ENCODE data around the gene ETFDH.

ETFDH gene

DNA sequence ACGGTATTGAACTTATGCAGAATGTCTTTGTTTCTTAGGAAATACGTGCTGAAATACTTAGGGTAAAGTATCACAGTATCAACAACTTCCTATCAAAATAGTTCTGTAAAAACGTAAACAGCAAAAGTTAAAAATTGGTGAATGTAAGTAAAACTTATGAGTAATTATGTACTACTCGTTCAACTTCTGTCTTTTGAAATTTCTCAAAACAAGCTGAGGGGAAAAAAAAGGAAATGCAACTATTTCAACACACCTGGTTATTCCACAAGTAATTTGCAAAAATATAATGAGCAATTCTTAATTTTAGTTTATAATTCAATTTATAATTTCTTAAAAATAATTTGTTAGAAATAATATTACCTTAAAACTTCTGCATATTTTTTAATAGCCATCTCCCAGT lies 42.8 kb downstream of the ETFDH start:
- no peak overlapping the region for H2AK5ac ChIP-seq (ENCODE audit: low read length, severe bottlenecking)
- H3K4me2 ChIP-seq (ENCODE audit: low read length, poor library complexity, severe bottlenecking) = no peak overlapping the region
- no peak overlapping the region for H2AFZ ChIP-seq (ENCODE audit: low read depth, low read length)
- WGBS = no CpG with 5 or more reads among the region's 4 CpGs
- H3K79me1 ChIP-seq (replicated peaks; ENCODE audit: low read length, poor library complexity, severe bottlenecking) = peaks cover 10% of the 10 kb centered on the region
- H3K14ac ChIP-seq (ENCODE audit: low read length in 2 of 2) = no peak overlapping the region
- no peak overlapping the region for H2BK5ac ChIP-seq (ENCODE audit: low read depth, low read length, poor library complexity, severe bottlenecking)
- no peak for DNase-seq
- H3K4me1 ChIP-seq (ENCODE audit: control insufficient read depth, insufficient read depth, low read depth, low read length) = no peaks in the 10 kb centered on the region
- no peak overlapping the region for H3K27ac ChIP-seq (ENCODE audit: low read length, poor library complexity, severe bottlenecking)
- no peak overlapping the region for H3K9ac ChIP-seq (ENCODE audit: low read length)
- H3K18ac ChIP-seq (ENCODE audit: low read depth in 1 of 2, low read length in 2 of 2) = no peak overlapping the region
- no peak overlapping the region for H4K91ac ChIP-seq (ENCODE audit: low read length)
- no peak overlapping the region for H4K8ac ChIP-seq (ENCODE audit: low read length)
- no peaks in the 10 kb centered on the region for H3K9me3 ChIP-seq (ENCODE audit: control insufficient read depth, low read length)
- no peak overlapping the region for H3K23ac ChIP-seq (ENCODE audit: low read length in 2 of 2)
- H2BK120ac ChIP-seq (ENCODE audit: low read depth, low read length) = no peak overlapping the region
- H3K4ac ChIP-seq (ENCODE audit: low read depth in 1 of 2, low read length in 2 of 2) = no peak overlapping the region
- peaks cover 16 to 91% of the 10 kb centered on the region in 2 experiments for H3K36me3 ChIP-seq (ENCODE audit: control insufficient read depth in 1 of 2, insufficient read depth in 2 of 2, low read depth in 1 of 2, low read length in 2 of 2)
- no peak overlapping the region for H2BK12ac ChIP-seq (ENCODE audit: low read length in 2 of 2)
- H2BK15ac ChIP-seq (ENCODE audit: low read depth, poor library complexity, severe bottlenecking) = no peak overlapping the region
- H3K27me3 ChIP-seq (ENCODE audit: control insufficient read depth in 1 of 2, insufficient read depth in 1 of 2, low read length in 2 of 2) = no peaks in the 10 kb centered on the region
- no peak overlapping the region for H3K4me3 ChIP-seq (ENCODE audit: insufficient read depth in 1 of 2, low read depth in 1 of 2, low read length in 2 of 2)

DNA sequence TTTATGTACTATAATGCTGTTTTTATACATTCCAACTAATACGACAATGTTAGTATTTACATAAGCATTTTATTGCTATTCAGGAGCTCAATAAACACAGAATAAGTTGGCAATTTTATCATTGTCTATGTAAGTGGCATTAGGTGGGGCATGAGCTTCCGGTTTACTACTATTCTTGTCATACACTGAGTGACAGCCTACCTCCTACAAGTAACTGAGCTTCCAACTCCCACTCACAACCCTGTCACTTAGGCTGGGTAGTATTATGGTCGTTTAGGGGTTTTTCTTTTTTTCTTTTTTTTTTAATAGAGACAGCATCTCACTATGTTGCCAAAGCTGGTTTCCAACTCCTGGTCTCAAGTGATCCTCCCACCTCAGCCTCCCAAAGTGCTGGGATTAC lies 43.7 kb downstream of the ETFDH start:
- no peaks in the 10 kb centered on the region for H3K9me3 ChIP-seq (ENCODE audit: control insufficient read depth, low read length)
- no CpG with 5 or more reads among the region's 3 CpGs for whole genome bisulfite sequencing
- no peak overlapping the region for H3K4me3 ChIP-seq (ENCODE audit: insufficient read depth in 1 of 2, low read depth in 1 of 2, low read length in 2 of 2)
- H3K36me3 ChIP-seq (ENCODE audit: control insufficient read depth in 1 of 2, insufficient read depth in 2 of 2, low read depth in 1 of 2, low read length in 2 of 2) = peaks cover 17 to 89% of the 10 kb centered on the region in 2 experiments
- H3K4ac ChIP-seq (ENCODE audit: low read depth in 1 of 2, low read length in 2 of 2) = no peak overlapping the region
- no peak overlapping the region for H2BK120ac ChIP-seq (ENCODE audit: low read depth, low read length)
- H2AFZ ChIP-seq (ENCODE audit: low read depth, low read length) = no peak overlapping the region
- no peak overlapping the region for H2AK5ac ChIP-seq (ENCODE audit: low read length, severe bottlenecking)
- no peak for DNase-seq
- H3K4me2 ChIP-seq (ENCODE audit: low read length, poor library complexity, severe bottlenecking) = no peak overlapping the region
- no peak overlapping the region for H3K14ac ChIP-seq (ENCODE audit: low read length in 2 of 2)
- H2BK5ac ChIP-seq (ENCODE audit: low read depth, low read length, poor library complexity, severe bottlenecking) = no peak overlapping the region
- no peak overlapping the region for H3K18ac ChIP-seq (ENCODE audit: low read depth in 1 of 2, low read length in 2 of 2)
- peaks cover 12% of the 10 kb centered on the region for H3K79me1 ChIP-seq (replicated peaks; ENCODE audit: low read length, poor library complexity, severe bottlenecking)
- no peak overlapping the region for H4K8ac ChIP-seq (ENCODE audit: low read length)
- H2BK15ac ChIP-seq (ENCODE audit: low read depth, poor library complexity, severe bottlenecking) = no peak overlapping the region
- no peaks in the 10 kb centered on the region for H3K27me3 ChIP-seq (ENCODE audit: control insufficient read depth in 1 of 2, insufficient read depth in 1 of 2, low read length in 2 of 2)
- H3K23ac ChIP-seq (ENCODE audit: low read length in 2 of 2) = no peak overlapping the region
- no peak overlapping the region for H3K9ac ChIP-seq (ENCODE audit: low read length)
- no peaks in the 10 kb centered on the region for H3K4me1 ChIP-seq (ENCODE audit: control insufficient read depth, insufficient read depth, low read depth, low read length)
- no peak overlapping the region for H3K27ac ChIP-seq (ENCODE audit: low read length, poor library complexity, severe bottlenecking)
- no peak overlapping the region for H2BK12ac ChIP-seq (ENCODE audit: low read length in 2 of 2)
- H4K91ac ChIP-seq (ENCODE audit: low read length) = no peak overlapping the region

DNA sequence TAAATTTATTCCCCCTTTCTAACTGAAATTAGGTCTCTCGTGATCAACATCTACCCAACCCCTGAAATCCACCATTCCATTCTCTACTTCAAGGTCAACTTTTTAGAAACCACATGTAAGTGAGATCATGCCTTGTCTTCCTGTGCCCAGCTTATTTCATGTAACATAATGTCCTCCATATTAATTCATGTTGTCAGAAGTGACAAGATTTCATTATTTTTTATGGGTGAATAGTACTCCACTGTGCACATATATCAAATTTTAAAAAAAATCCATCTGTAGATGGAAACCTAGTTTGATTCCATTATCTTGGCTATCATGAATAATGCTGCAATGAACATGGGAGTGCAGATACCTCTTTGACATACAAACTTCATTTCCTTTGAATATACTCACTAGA lies 49.6 kb downstream of the ETFDH start:
- H4K91ac ChIP-seq (ENCODE audit: low read length) = no peak overlapping the region
- H4K8ac ChIP-seq (ENCODE audit: low read length) = no peak overlapping the region
- H2BK120ac ChIP-seq (ENCODE audit: low read depth, low read length) = no peak overlapping the region
- no peak overlapping the region for H3K23ac ChIP-seq (ENCODE audit: low read length in 2 of 2)
- H3K9me3 ChIP-seq (ENCODE audit: control insufficient read depth, low read length) = no peaks in the 10 kb centered on the region
- no peak overlapping the region for H2AK5ac ChIP-seq (ENCODE audit: low read length, severe bottlenecking)
- no peak overlapping the region for H3K4ac ChIP-seq (ENCODE audit: low read depth in 1 of 2, low read length in 2 of 2)
- H3K4me3 ChIP-seq (ENCODE audit: insufficient read depth in 1 of 2, low read depth in 1 of 2, low read length in 2 of 2) = peak overlapping the region in 1 of 2 experiments; percentile 86
- peaks cover 13% of the 10 kb centered on the region for H3K79me1 ChIP-seq (replicated peaks; ENCODE audit: low read length, poor library complexity, severe bottlenecking)
- no peak overlapping the region for H2BK12ac ChIP-seq (ENCODE audit: low read length in 2 of 2)
- H3K9ac ChIP-seq (ENCODE audit: low read length) = peak overlapping the region; percentile 95
- H3K27me3 ChIP-seq (ENCODE audit: control insufficient read depth in 1 of 2, insufficient read depth in 1 of 2, low read length in 2 of 2) = no peaks in the 10 kb centered on the region
- H3K14ac ChIP-seq (ENCODE audit: low read length in 2 of 2) = no peak overlapping the region
- H2AFZ ChIP-seq (ENCODE audit: low read depth, low read length) = no peak overlapping the region
- H2BK5ac ChIP-seq (ENCODE audit: low read depth, low read length, poor library complexity, severe bottlenecking) = no peak overlapping the region
- DNase-seq = no peak
- H3K4me1 ChIP-seq (ENCODE audit: control insufficient read depth, insufficient read depth, low read depth, low read length) = peaks cover 4% of the 10 kb centered on the region
- peaks cover 9 to 43% of the 10 kb centered on the region in 2 experiments for H3K36me3 ChIP-seq (ENCODE audit: control insufficient read depth in 1 of 2, insufficient read depth in 2 of 2, low read depth in 1 of 2, low read length in 2 of 2)
- WGBS = 100% methylated on average over 1 of the region's 1 CpG
- no peak overlapping the region for H3K27ac ChIP-seq (ENCODE audit: low read length, poor library complexity, severe bottlenecking)
- H2BK15ac ChIP-seq (ENCODE audit: low read depth, poor library complexity, severe bottlenecking) = no peak overlapping the region
- H3K4me2 ChIP-seq (ENCODE audit: low read length, poor library complexity, severe bottlenecking) = no peak overlapping the region
- no peak overlapping the region for H3K18ac ChIP-seq (ENCODE audit: low read depth in 1 of 2, low read length in 2 of 2)

DNA sequence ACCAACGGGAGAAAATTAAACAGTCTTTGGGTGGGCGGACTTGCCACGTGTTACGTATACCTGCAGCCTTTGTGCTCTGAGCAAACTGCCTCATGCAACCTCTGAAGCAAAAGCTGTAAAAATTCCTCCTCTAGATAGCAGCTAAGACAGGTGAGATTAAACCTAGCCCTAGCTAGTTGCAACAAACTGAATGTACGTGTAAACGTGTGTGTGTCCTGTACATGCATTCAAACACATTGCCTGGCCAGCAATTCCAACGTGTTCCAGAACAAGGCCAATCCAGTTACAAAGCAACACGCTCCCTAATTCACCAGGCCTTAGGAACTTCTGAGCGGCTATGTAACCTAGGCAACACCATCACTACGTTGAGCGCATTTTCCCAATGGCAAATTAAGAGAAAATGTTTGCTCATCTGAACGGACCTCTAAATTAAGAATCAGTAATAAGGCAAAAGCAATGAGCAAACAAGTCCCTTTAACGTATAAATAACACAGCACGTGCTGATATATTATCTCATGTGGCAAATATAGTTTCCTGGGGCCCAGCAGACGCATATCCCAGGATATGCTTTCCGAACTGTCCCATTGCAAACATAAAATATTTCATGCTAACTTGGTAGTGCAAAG lies 50.3 kb downstream of the ETFDH start:
- Histone ChIP-seq H3K79me1 (replicated peaks; ENCODE audit: low read length, poor library complexity, severe bottlenecking) (peaks cover 13% of the 10 kb centered on the region), H4K8ac (ENCODE audit: low read length) (peak overlapping the region; percentile 95), H2BK120ac (ENCODE audit: low read depth, low read length) (no peak overlapping the region), H4K91ac (ENCODE audit: low read length) (no peak overlapping the region), H3K27ac (ENCODE audit: low read length, poor library complexity, severe bottlenecking) (peak overlapping the region; percentile 60), H2AFZ (ENCODE audit: low read depth, low read length) (peak overlapping the region; percentile 70), H2BK5ac (ENCODE audit: low read depth, low read length, poor library complexity, severe bottlenecking) (no peak overlapping the region), H3K4me3 (ENCODE audit: insufficient read depth in 1 of 2, low read depth in 1 of 2, low read length in 2 of 2) (peak overlapping the region; percentile 73 to 86), H3K4me1 (ENCODE audit: control insufficient read depth, insufficient read depth, low read depth, low read length) (peaks cover 4% of the 10 kb centered on the region), H3K4ac (ENCODE audit: low read depth in 1 of 2, low read length in 2 of 2) (peak overlapping the region in 1 of 2 experiments; percentile 69), H3K14ac (ENCODE audit: low read length in 2 of 2) (no peak overlapping the region), H3K36me3 (ENCODE audit: control insufficient read depth in 1 of 2, insufficient read depth in 2 of 2, low read depth in 1 of 2, low read length in 2 of 2) (peaks cover 6 to 36% of the 10 kb centered on the region in 2 experiments), H3K9ac (ENCODE audit: low read length) (peak overlapping the region; percentile 95), H3K9me3 (ENCODE audit: control insufficient read depth, low read length) (no peaks in the 10 kb centered on the region), H3K23ac (ENCODE audit: low read length in 2 of 2) (no peak overlapping the region), H3K4me2 (ENCODE audit: low read length, poor library complexity, severe bottlenecking) (peak overlapping the region; percentile 75), H3K27me3 (ENCODE audit: control insufficient read depth in 1 of 2, insufficient read depth in 1 of 2, low read length in 2 of 2) (no peaks in the 10 kb centered on the region), H2AK5ac (ENCODE audit: low read length, severe bottlenecking) (no peak overlapping the region), H3K18ac (ENCODE audit: low read depth in 1 of 2, low read length in 2 of 2) (peak overlapping the region in 1 of 2 experiments; percentile 4), H2BK15ac (ENCODE audit: low read depth, poor library complexity, severe bottlenecking) (no peak overlapping the region), H2BK12ac (ENCODE audit: low read length in 2 of 2) (no peak overlapping the region)
- 21% methylated on average over 15 of the region's 16 CpGs for WGBS
- DNase-seq = peak; percentile 55
